DOHH2 (cell line): Measurements from ENCODE around the gene VAMP4.
"Not testable (repeated sequence)": the region's sequence is repeated elsewhere in the genome, so short reads cannot be mapped to it uniquely, and the experiment has no call there.

ENCODE experiments used
- H3F3A ChIP-seq: fragments of 200-600 bp; sonication (generic), shearing (Covaris generic); 2 replicates; pipeline ENCODE4 v1.6.0; 2016; ENCODE audit warnings: antibody characterized with exemption, mild to moderate bottlenecking; ENCODE audit not compliant: control insufficient read depth, insufficient read depth
- H3K27ac ChIP-seq: fragments of 200-600 bp; sonication (generic); 2 replicates; pipeline ENCODE4 v1.5.1; 2014; ENCODE audit warnings: low read depth, mild to moderate bottlenecking, low read length, moderate library complexity
- H3K27me3 ChIP-seq: fragments of 200-600 bp; sonication (generic); 2 replicates; pipeline ENCODE4 v1.6.1; 2014; ENCODE audit warnings: mild to moderate bottlenecking, low read length, mixed read lengths; ENCODE audit not compliant: control insufficient read depth
- H3K36me3 ChIP-seq: fragments of 200-600 bp; sonication (generic); 2 replicates; pipeline ENCODE4 v1.6.1; 2014; ENCODE audit warnings: mild to moderate bottlenecking, low read length, moderate library complexity, mixed read lengths; ENCODE audit not compliant: control insufficient read depth
- H3K4me1 ChIP-seq: fragments of 200-600 bp; sonication (generic); 2 replicates; pipeline ENCODE4 v1.6.1; 2014; ENCODE audit warnings: mild to moderate bottlenecking, low read length, mixed read lengths; ENCODE audit not compliant: control insufficient read depth
- H3K4me2 ChIP-seq: fragments of 200-600 bp; sonication (generic); 2 replicates; pipeline ENCODE4 v1.6.0; 2014; ENCODE audit warnings: mild to moderate bottlenecking, low read length, moderate library complexity
- H3K4me3 ChIP-seq: fragments of 200-600 bp; sonication (generic); 2 replicates; pipeline ENCODE4 v1.5.1; 2014; ENCODE audit warnings: mild to moderate bottlenecking, low read length, mixed read lengths
- H3K79me2 ChIP-seq: fragments of 200-600 bp; sonication (generic); 2 replicates; pipeline ENCODE4 v1.6.1; 2014; ENCODE audit warnings: mild to moderate bottlenecking, low read length, mixed read lengths; ENCODE audit not compliant: control insufficient read depth
- H3K9me2 ChIP-seq: fragments of 200-600 bp; sonication (generic); replicated peaks from 2 replicates; pipeline ENCODE4 v1.6.1; 2014; ENCODE audit warnings: mild to moderate bottlenecking, low read length, mixed read lengths; ENCODE audit not compliant: control insufficient read depth
- H3K9me3 ChIP-seq: fragments of 200-600 bp; sonication (generic); 2 replicates; pipeline ENCODE4 v1.6.1; 2014; ENCODE audit warnings: antibody characterized with exemption, low read length, mixed read lengths; ENCODE audit not compliant: control insufficient read depth, insufficient read depth
- H4K20me1 ChIP-seq: fragments of 200-600 bp; sonication (generic); 2 replicates; pipeline ENCODE4 v1.6.0; 2014; ENCODE audit warnings: low read depth, mild to moderate bottlenecking, antibody characterized with exemption, low read length, moderate library complexity; ENCODE audit not compliant: control insufficient read depth, insufficient read depth
- EZH2phosphoT487 ChIP-seq: fragments of 200-600 bp; sonication (generic); IDR thresholded peaks from 2 replicates; pipeline ENCODE4 v1.6.1; 2017; ENCODE audit warnings: borderline replicate concordance, mild to moderate bottlenecking, antibody characterized with exemption, low read length, moderate library complexity, mixed read lengths
- TF ChIP-seq, protein P1 (sequence below): fragments of 200-600 bp; sonication (generic); IDR thresholded peaks from one replicate; pipeline ENCODE4 v1.5.1; 2014; ENCODE audit warnings: antibody characterized with exemption, mild to moderate bottlenecking, low read depth, low read length; ENCODE audit not compliant: poor library complexity, severe bottlenecking

Gene VAMP4

DNA sequence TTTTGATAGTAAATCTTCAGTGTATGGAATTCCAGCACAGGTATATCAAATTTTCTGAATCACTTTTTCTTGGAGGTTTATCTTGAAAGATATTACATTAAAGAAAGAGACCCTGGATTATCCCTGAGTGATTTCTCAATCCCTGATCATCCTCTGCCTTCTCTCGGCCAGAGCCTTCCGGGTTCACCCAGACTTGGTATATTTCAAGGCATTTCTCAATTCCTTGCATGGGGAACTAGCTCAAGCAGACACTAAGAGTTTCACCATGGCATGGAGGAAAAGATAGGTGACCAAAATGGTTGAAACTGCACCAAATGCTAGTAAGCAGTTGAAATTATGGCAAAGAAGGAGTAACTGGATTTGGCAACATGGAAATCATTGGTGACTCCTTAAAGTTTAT, 5.7 kb downstream of the VAMP4 start:
- H3K4me1 ChIP-seq = peaks cover 19% of the 10 kb centered on the region
- H3K27ac ChIP-seq = no peak overlapping the region
- H3K27me3 ChIP-seq = no peaks in the 10 kb centered on the region
- peaks cover 13% of the 10 kb centered on the region for H3K79me2 ChIP-seq
- no peak overlapping the region for H3K4me2 ChIP-seq
- no peaks in the 10 kb centered on the region for H4K20me1 ChIP-seq
- peaks cover 2% of the 10 kb centered on the region; the same call in 1 of the 2 replicates for H3F3A ChIP-seq
- peaks cover 21% of the 10 kb centered on the region; the same call in 1 of the 2 replicates for H3K36me3 ChIP-seq
- H3K4me3 ChIP-seq = no peak overlapping the region
- TF ChIP-seq, protein P1, sequence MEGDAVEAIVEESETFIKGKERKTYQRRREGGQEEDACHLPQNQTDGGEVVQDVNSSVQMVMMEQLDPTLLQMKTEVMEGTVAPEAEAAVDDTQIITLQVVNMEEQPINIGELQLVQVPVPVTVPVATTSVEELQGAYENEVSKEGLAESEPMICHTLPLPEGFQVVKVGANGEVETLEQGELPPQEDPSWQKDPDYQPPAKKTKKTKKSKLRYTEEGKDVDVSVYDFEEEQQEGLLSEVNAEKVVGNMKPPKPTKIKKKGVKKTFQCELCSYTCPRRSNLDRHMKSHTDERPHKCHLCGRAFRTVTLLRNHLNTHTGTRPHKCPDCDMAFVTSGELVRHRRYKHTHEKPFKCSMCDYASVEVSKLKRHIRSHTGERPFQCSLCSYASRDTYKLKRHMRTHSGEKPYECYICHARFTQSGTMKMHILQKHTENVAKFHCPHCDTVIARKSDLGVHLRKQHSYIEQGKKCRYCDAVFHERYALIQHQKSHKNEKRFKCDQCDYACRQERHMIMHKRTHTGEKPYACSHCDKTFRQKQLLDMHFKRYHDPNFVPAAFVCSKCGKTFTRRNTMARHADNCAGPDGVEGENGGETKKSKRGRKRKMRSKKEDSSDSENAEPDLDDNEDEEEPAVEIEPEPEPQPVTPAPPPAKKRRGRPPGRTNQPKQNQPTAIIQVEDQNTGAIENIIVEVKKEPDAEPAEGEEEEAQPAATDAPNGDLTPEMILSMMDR = no peak
- no peak for TF ChIP-seq EZH2phosphoT487
- H3K9me2 ChIP-seq = no peaks in the 10 kb centered on the region
- no peaks in the 10 kb centered on the region for H3K9me3 ChIP-seq

DNA sequence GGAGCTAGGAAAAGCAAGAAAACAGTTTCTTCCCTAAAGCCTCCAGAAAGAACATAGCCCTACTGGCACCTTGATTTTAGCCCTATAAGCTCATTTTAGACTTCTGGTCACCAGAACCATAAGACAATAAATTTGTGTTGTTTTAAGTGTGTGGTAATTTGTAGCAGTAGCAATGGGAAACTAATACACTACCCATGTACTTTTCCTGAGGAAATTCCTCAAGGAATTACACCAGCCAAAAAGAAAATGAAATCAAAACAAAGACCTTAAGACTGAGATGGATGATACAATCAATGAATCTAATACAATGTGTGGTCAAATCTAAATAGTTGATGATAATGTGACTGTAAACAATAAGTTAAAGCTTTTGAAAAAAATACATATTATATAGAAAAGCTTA, 11.8 kb downstream of the VAMP4 start:
- Histone ChIP-seq H4K20me1 (no peaks in the 10 kb centered on the region), H3K9me2 (no peaks in the 10 kb centered on the region), H3K36me3 (peaks cover 11% of the 10 kb centered on the region), H3K27me3 (no peaks in the 10 kb centered on the region), H3K79me2 (no peaks in the 10 kb centered on the region), H3F3A (no peaks in the 10 kb centered on the region), H3K4me3 (no peak overlapping the region), H3K4me2 (no peak overlapping the region), H3K4me1 (no peaks in the 10 kb centered on the region), H3K9me3 (no peaks in the 10 kb centered on the region), H3K27ac (no peak overlapping the region)
- TF ChIP-seq EZH2phosphoT487 = no peak

DNA sequence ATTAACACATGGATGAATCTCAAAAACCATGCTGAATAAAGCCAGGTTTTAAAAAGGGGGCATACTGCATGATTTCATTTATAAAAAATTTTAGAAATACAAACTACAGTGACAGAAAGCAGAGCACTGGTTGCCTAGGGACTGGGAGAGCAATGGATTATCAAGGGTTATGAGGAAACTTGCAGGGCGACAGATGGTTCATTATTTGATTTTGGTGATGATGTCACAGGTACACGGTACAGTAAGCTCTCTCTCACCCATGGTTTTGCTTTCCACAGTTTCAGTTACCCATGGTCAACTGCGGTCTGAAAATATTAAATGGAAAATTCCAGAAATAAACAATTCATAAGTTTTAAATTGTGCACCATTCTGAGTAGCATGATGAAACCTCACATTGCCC, 14.1 kb downstream of the VAMP4 start:
- no peaks in the 10 kb centered on the region for H3K27me3 ChIP-seq
- no peaks in the 10 kb centered on the region for H4K20me1 ChIP-seq
- H3F3A ChIP-seq = no peaks in the 10 kb centered on the region
- no peak for TF ChIP-seq EZH2phosphoT487
- TF ChIP-seq, protein P1 = no peak
- no peak overlapping the region for H3K27ac ChIP-seq
- H3K36me3 ChIP-seq = peaks cover 11% of the 10 kb centered on the region
- no peaks in the 10 kb centered on the region for H3K9me2 ChIP-seq
- peaks cover 5% of the 10 kb centered on the region; the same call in 1 of the 2 replicates for H3K9me3 ChIP-seq
- H3K4me3 ChIP-seq = no peak overlapping the region
- H3K79me2 ChIP-seq = no peaks in the 10 kb centered on the region
- no peaks in the 10 kb centered on the region for H3K4me1 ChIP-seq
- H3K4me2 ChIP-seq = no peak overlapping the region

DNA sequence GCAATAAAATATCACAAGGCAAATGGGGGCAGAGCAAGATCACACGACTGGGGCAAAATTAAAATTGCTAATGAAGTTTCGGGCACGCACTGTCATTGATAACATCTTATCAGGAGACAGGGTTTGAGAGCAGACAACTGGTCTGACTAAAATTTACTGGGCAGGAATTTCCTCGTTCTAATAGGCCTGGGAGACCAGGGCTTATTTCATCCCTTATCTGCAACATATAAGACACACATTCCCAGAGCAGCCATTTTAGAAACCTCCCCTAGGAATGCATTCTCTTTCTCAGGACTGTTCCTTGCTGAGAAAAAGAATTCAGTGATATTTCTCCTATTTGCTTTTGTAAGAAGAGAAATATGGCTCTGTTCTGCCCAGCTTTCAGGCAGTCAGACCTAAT, 18.7 kb downstream of the VAMP4 start:
- peaks cover 11% of the 10 kb centered on the region for H3K36me3 ChIP-seq
- not testable (repeated sequence) for H3F3A ChIP-seq, H4K20me1 ChIP-seq, H3K9me2 ChIP-seq, H3K27me3 ChIP-seq, H3K4me1 ChIP-seq, H3K4me3 ChIP-seq, H3K4me2 ChIP-seq, H3K9me3 ChIP-seq, H3K79me2 ChIP-seq, H3K27ac ChIP-seq
